ENCODE measurements around the gene GRAMD2A. TPM values are rescaled to one million over a fixed set of nuclear protein-coding genes. Genes with fewer than 3 reads are reported as not detected.

GRAMD2A gene
- polyA plus RNA-seq, 3 donors, result not detected

- Histone ChIP-seq H2AFZ (ENCODE audit: insufficient read depth, low read depth, low read length, poor library complexity, severe bottlenecking) (no peak overlapping the region), H3K4me3 (replicated peaks in 1 of 3; ENCODE audit: low read depth in 2 of 3, low read length in 3 of 3) (no peak overlapping the region), H3K27me3 (ENCODE audit: control insufficient read depth in 2 of 2, insufficient read depth in 2 of 2, low read length in 2 of 2) (no peaks in the 10 kb centered on the region), H3K9me3 (replicated peaks in 1 of 2; ENCODE audit: control insufficient read depth in 1 of 2, insufficient read depth in 1 of 2, low read length in 2 of 2) (no peaks in the 10 kb centered on the region), H3K36me3 (replicated peaks in 1 of 2; ENCODE audit: control insufficient read depth in 1 of 2, insufficient read depth in 2 of 2, low read length in 2 of 2) (peaks cover 98 to 99% of the 10 kb centered on the region in 2 donors), H3K4me1 (ENCODE audit: control insufficient read depth in 1 of 2, insufficient read depth in 2 of 2, low read length in 2 of 2) (no peaks in the 10 kb centered on the region), H3K9ac (ENCODE audit: insufficient read depth, low read length, poor library complexity, severe bottlenecking) (no peak overlapping the region), H3K4me2 (replicated peaks; ENCODE audit: extremely low read depth, low read length, poor library complexity, severe bottlenecking) (no peak overlapping the region), H3K79me2 (ENCODE audit: insufficient read depth, low read length) (peaks cover 69% of the 10 kb centered on the region), H4K20me1 (ENCODE audit: insufficient read depth, low read length) (peaks cover 99% of the 10 kb centered on the region), H3K27ac (ENCODE audit: low read depth in 1 of 2, low read length in 2 of 2) (peak overlapping the region in 1 of 2 donors; percentile 49)
- DNase-seq, result no peak
- no peaks in the 10 kb centered on the region for H3K9me3 Mint-ChIP-seq
- H3K27ac Mint-ChIP-seq, result peak overlapping the region in 2 of 7 donors; percentile 6 to 46
- H3K4me3 Mint-ChIP-seq, result no peak overlapping the region
- intact Hi-C loops (cut with micrococcal nuclease), result loop anchor here in 1 of 2 donors (10.0 kb wide), 1 partner anchor 48 kb away; no protein-coding TSS in a partner anchor
- peaks cover 0 to under 1% (median 0%) of the 10 kb centered on the region in 3 donors for H3K27me3 Mint-ChIP-seq (ENCODE audit: low read depth in 3 of 3)
- 89% methylated on average over 5 of the region's 5 CpGs for WGBS (ENCODE audit: insufficient coverage)
- TF ChIP-seq, protein P1, sequence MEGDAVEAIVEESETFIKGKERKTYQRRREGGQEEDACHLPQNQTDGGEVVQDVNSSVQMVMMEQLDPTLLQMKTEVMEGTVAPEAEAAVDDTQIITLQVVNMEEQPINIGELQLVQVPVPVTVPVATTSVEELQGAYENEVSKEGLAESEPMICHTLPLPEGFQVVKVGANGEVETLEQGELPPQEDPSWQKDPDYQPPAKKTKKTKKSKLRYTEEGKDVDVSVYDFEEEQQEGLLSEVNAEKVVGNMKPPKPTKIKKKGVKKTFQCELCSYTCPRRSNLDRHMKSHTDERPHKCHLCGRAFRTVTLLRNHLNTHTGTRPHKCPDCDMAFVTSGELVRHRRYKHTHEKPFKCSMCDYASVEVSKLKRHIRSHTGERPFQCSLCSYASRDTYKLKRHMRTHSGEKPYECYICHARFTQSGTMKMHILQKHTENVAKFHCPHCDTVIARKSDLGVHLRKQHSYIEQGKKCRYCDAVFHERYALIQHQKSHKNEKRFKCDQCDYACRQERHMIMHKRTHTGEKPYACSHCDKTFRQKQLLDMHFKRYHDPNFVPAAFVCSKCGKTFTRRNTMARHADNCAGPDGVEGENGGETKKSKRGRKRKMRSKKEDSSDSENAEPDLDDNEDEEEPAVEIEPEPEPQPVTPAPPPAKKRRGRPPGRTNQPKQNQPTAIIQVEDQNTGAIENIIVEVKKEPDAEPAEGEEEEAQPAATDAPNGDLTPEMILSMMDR (IDR thresholded peaks at IDR 0.05), result no peak
- peaks cover 97 to 99% of the 10 kb centered on the region in 2 donors for H3K36me3 Mint-ChIP-seq
- no peaks in the 10 kb centered on the region for H3K4me1 Mint-ChIP-seq
These were observed 9.1 kb upstream of the GRAMD2A start for GRCh38 chr15:72206677-72207000.

DNA sequence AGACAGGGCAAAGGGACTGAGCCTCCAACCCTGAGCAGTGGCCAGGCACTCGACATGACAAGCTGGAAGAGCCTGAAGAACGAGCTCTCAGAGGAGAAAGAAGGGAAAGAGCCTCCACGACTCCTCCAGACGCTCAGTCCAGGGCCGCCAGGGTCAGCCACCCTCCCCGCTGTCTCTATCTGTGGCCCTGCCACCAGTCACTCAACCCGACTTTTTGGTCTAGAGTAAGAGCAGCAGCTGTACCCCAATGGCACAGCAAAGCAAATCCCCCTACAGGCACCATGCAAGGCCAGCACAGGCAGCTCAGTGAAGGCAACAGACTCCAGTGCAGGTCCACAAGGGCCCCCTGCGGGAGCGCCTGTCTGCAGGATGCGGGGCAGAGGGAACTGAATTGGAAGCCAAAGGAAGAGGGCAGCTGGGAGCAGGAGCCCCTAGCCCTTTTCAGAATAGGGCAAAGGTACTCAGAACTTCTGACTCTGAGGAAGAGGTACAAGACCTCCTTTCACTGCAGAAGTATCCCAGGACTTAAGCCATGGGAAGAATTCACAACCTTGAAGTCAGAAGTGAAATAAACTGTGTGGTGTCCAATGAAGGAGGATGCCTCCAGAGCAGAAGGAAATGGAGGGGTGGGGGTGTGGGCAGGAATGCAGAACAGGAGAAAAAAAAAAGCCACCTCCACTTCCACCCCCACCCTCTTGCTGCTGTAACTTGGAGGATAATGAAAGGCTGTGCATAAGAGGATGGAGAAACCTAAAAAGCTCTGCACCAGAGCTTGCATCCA is 8.5 kb upstream of the GRAMD2A start:
- Mint-ChIP-seq H3K4me3 (no peak overlapping the region), H3K9me3 (no peaks in the 10 kb centered on the region), H3K36me3 (peaks cover 96 to 99% of the 10 kb centered on the region in 2 donors), H3K27me3 (ENCODE audit: low read depth in 3 of 3) (peaks cover 0 to 1% (median 0%) of the 10 kb centered on the region in 3 donors), H3K27ac (peak overlapping the region; percentile 33 to 81 (median 58)), H3K4me1 (no peaks in the 10 kb centered on the region)
- H3K79me2 ChIP-seq (ENCODE audit: insufficient read depth, low read length), result peaks cover 63% of the 10 kb centered on the region
- no peaks in the 10 kb centered on the region for H3K27me3 ChIP-seq (ENCODE audit: control insufficient read depth in 2 of 2, insufficient read depth in 2 of 2, low read length in 2 of 2)
- no peak overlapping the region for H3K4me3 ChIP-seq (replicated peaks in 1 of 3; ENCODE audit: low read depth in 2 of 3, low read length in 3 of 3)
- H2AFZ ChIP-seq (ENCODE audit: insufficient read depth, low read depth, low read length, poor library complexity, severe bottlenecking), result no peak overlapping the region
- no peak for DNase-seq
- H3K4me2 ChIP-seq (replicated peaks; ENCODE audit: extremely low read depth, low read length, poor library complexity, severe bottlenecking), result no peak overlapping the region
- peaks cover 98 to 99% of the 10 kb centered on the region in 2 donors for H3K36me3 ChIP-seq (replicated peaks in 1 of 2; ENCODE audit: control insufficient read depth in 1 of 2, insufficient read depth in 2 of 2, low read length in 2 of 2)
- H4K20me1 ChIP-seq (ENCODE audit: insufficient read depth, low read length), result peaks cover 99% of the 10 kb centered on the region
- peak overlapping the region in 1 of 2 donors; percentile 49 for H3K27ac ChIP-seq (ENCODE audit: low read depth in 1 of 2, low read length in 2 of 2)
- intact Hi-C loops (cut with micrococcal nuclease), result loop anchor here in 1 of 2 donors (10.0 kb wide), 1 partner anchor 49 kb away; no protein-coding TSS in a partner anchor
- TF ChIP-seq, protein P1 (IDR thresholded peaks at IDR 0.05), result no peak
- H3K4me1 ChIP-seq (ENCODE audit: control insufficient read depth in 1 of 2, insufficient read depth in 2 of 2, low read length in 2 of 2), result no peaks in the 10 kb centered on the region
- WGBS (ENCODE audit: insufficient coverage), result 98% methylated on average over 8 of the region's 10 CpGs
- no peaks in the 10 kb centered on the region for H3K9me3 ChIP-seq (replicated peaks in 1 of 2; ENCODE audit: control insufficient read depth in 1 of 2, insufficient read depth in 1 of 2, low read length in 2 of 2)
- no peak overlapping the region for H3K9ac ChIP-seq (ENCODE audit: insufficient read depth, low read length, poor library complexity, severe bottlenecking)
